A549 (cell line): ENCODE results near the gene KIF4B. TPM values are rescaled to one million over a fixed set of nuclear protein-coding genes. Genes with fewer than 3 reads are reported as not detected.
"Not testable (repeated sequence)": the region's sequence is repeated elsewhere in the genome, so short reads cannot be mapped to it uniquely, and the experiment has no call there.

Experiments
- ATAC-seq, 2 experiments: fragments of 200-7000 bp in 1 of 2; fragments of >200 bp in 1 of 2; cut with Nextera tagmentation in 1 of 2; cut with Tn5 transposase in 1 of 2; 3 replicates each; pipeline versions ENCODE4 v1.8.0 to v1.9.1; 2018 to 2020; ENCODE audit warnings: mild to moderate bottlenecking in 1 of 2, moderate library complexity in 1 of 2
- CTCF ChIA-PET: fragments of 300-600 bp; sonication (Branson Sonifier 250); formaldehyde crosslinking; extraction: SDS; loops from one replicate; lab custom pipeline; 2021; ENCODE audit warnings: antibody characterized with exemption, inconsistent platforms; lab: Yijun Ruan, JAX
- POLR2A ChIA-PET: fragments of 350-600 bp; formaldehyde crosslinking; extraction: SDS; loops from one replicate; lab custom pipeline; 2021; ENCODE audit warnings: antibody characterized with exemption, inconsistent platforms; lab: Yijun Ruan, JAX
- DNase-seq, 2 experiments: peaks; one replicate each; pipeline versions ENCODE4 v3.0.0 to v3.0.0-alpha.2; 2011 to 2016; ENCODE audit warnings: low read depth in 1 of 2, low spot score in 1 of 2
- FAIRE-seq: peaks from 2 replicates; lab custom pipeline; 2011; peaks lifted over from hg19 to GRCh38; lab: Jason Lieb, UNC
- H3K27ac ChIP-seq, 2 experiments: fragments of >200 bp; sonication (Bioruptor Twin); formaldehyde crosslinking; 3 replicates each; pipeline ENCODE4 v1.5.1; 2016 to 2017
- H3K4me1 ChIP-seq: fragments of >200 bp; sonication (Bioruptor Twin); formaldehyde crosslinking; 3 replicates; pipeline ENCODE4 v1.6.1; 2016
- H3K4me2 ChIP-seq: fragments of >200 bp; sonication (Bioruptor Twin); formaldehyde crosslinking; 3 replicates; pipeline ENCODE4 v1.6.1; 2016
- H3K4me3 ChIP-seq: fragments of >200 bp; sonication (Bioruptor Twin); formaldehyde crosslinking; 3 replicates; pipeline ENCODE4 v1.5.1; 2016
- H3K9me3 ChIP-seq: fragments of >200 bp; sonication (Bioruptor Twin); formaldehyde crosslinking; 3 replicates; pipeline ENCODE4 v1.6.1; 2016
- ATOH8 ChIP-seq: fragments of 250-450 bp; sonication (Bioruptor Pico); IDR thresholded peaks from 2 replicates; pipeline ENCODE4 v1.5.0; 2020; ENCODE audit warnings: low read depth, mild to moderate bottlenecking, moderate library complexity
- CBX2 ChIP-seq: fragments of 200-600 bp; sonication (generic); IDR thresholded peaks from 2 replicates; pipeline ENCODE4 v1.6.1; 2016; ENCODE audit warnings: low read depth, mild to moderate bottlenecking, borderline replicate concordance
- CEBPB ChIP-seq, 2 experiments: fragments of >200 bp in 1 of 2; sonication (Bioruptor Twin) in 1 of 2; formaldehyde crosslinking in 1 of 2; IDR thresholded peaks; 2 replicates each; pipeline ENCODE4 v1.6.1; 2012 to 2016
- CHD2 ChIP-seq: fragments of 150-350 bp; IDR thresholded peaks from 2 replicates; pipeline ENCODE4 v1.6.1; 2014; ENCODE audit warnings: low read length; ENCODE audit not compliant: partially characterized antibody
- CHD4 ChIP-seq: fragments of 200-600 bp; sonication (generic); IDR thresholded peaks from 2 replicates; pipeline ENCODE4 v1.6.1; 2016; ENCODE audit warnings: antibody characterized with exemption, mild to moderate bottlenecking, borderline replicate concordance
- ELK1 ChIP-seq: fragments of 150-350 bp; IDR thresholded peaks from 2 replicates; pipeline ENCODE4 v1.6.1; 2014; ENCODE audit warnings: low read depth, mild to moderate bottlenecking, low read length
- EP300 ChIP-seq, 2 experiments: fragments of >200 bp; sonication (Bioruptor Twin); formaldehyde crosslinking; IDR thresholded peaks; 2 replicates in 1 of 2; 3 replicates in 1 of 2; pipeline ENCODE4 v1.6.1; 2016 to 2017
- FOSL2 ChIP-seq, 2 experiments: fragments of 450-650 bp in 1 of 2; fragments of >200 bp in 1 of 2; sonication (Bioruptor Twin) in 1 of 2; formaldehyde crosslinking; IDR thresholded peaks; 2 replicates each; pipeline versions ENCODE4 v1.5.0 to v1.6.1; 2016 to 2020; ENCODE audit warnings: mild to moderate bottlenecking in 1 of 2, moderate library complexity in 1 of 2
- FOXS1 ChIP-seq: fragments of 250-450 bp; sonication (Bioruptor Pico); IDR thresholded peaks from 2 replicates; pipeline ENCODE4 v1.5.0; 2020; ENCODE audit warnings: mild to moderate bottlenecking, moderate library complexity
- GATA3 ChIP-seq: IDR thresholded peaks from 2 replicates; pipeline ENCODE4 v1.6.1; 2012; ENCODE audit warnings: borderline replicate concordance
- HDAC2 ChIP-seq: fragments of 200-600 bp; sonication (generic); IDR thresholded peaks from 2 replicates; pipeline ENCODE4 v1.6.1; 2016
- MAFK ChIP-seq: fragments of 450-650 bp; IDR thresholded peaks from 2 replicates; pipeline ENCODE4 v1.6.1; 2014; ENCODE audit not compliant: partially characterized antibody
- NR3C1 ChIP-seq: fragments of >200 bp; sonication (Bioruptor Twin); formaldehyde crosslinking; IDR thresholded peaks from 3 replicates; pipeline ENCODE4 v1.6.1; 2017
- PHF8 ChIP-seq: fragments of 200-600 bp; sonication (generic); IDR thresholded peaks from 2 replicates; pipeline ENCODE4 v1.6.1; 2016; ENCODE audit warnings: low read depth, mild to moderate bottlenecking, antibody characterized with exemption, moderate library complexity, borderline replicate concordance
- POLR2A ChIP-seq: IDR thresholded peaks from 2 replicates; pipeline ENCODE4 v1.6.1; 2012; ENCODE audit warnings: mild to moderate bottlenecking, low read length
- RCOR1 ChIP-seq: fragments of 150-350 bp; IDR thresholded peaks from 2 replicates; pipeline ENCODE4 v1.6.1; 2014; ENCODE audit warnings: antibody characterized with exemption, low read length, low read depth
- REST ChIP-seq: fragments of 200-600 bp; sonication (generic); IDR thresholded peaks from 2 replicates; pipeline ENCODE4 v1.6.1; 2016; ENCODE audit warnings: antibody characterized with exemption, mild to moderate bottlenecking, moderate library complexity
- SMC3 ChIP-seq: fragments of >200 bp; sonication (Bioruptor Twin); formaldehyde crosslinking; IDR thresholded peaks from 3 replicates; pipeline ENCODE4 v1.6.1; 2018; ENCODE audit warnings: inconsistent platforms
- SREBF2 ChIP-seq: fragments of 450-650 bp; IDR thresholded peaks from 2 replicates; pipeline ENCODE4 v1.6.1; 2014; ENCODE audit warnings: mild to moderate bottlenecking, moderate library complexity
- TP53 ChIP-seq: fragments of 250-450 bp; sonication (Bioruptor Pico); IDR thresholded peaks from 2 replicates; pipeline ENCODE4 v1.5.0; 2021; ENCODE audit warnings: mild to moderate bottlenecking, moderate library complexity
- USF2 ChIP-seq: fragments of 450-650 bp; IDR thresholded peaks from 2 replicates; pipeline ENCODE4 v1.6.1; 2014; ENCODE audit warnings: antibody characterized with exemption
- ZFP36 ChIP-seq: fragments of 450-650 bp; IDR thresholded peaks from 2 replicates; pipeline ENCODE4 v1.6.1; 2014; ENCODE audit warnings: borderline replicate concordance; ENCODE audit not compliant: partially characterized antibody
- ZNF302 ChIP-seq: fragments of 250-450 bp; sonication (Bioruptor Pico); IDR thresholded peaks from 2 replicates; pipeline ENCODE4 v1.9.0; 2021; ENCODE audit warnings: inconsistent platforms, mild to moderate bottlenecking, moderate library complexity
- WGBS: methylation state at CpG from one replicate; pipeline ENCODE4 v1.1.6; 2017; ENCODE audit errors: missing lambda C conversion rate; 5-methylcytosine and 5-hydroxymethylcytosine counted together
- polyA plus RNA-seq, 4 experiments: library from polyadenylated mRNA; depleted of rRNA in 3 of 4; stranded (reverse); fragments of >200 nt; fragmentation: RNase III in 1 of 4; extraction: RNeasy Plus Mini Kit Qiagen cat#74134 plus additional on column Dnase treatment in 1 of 4; gene quantifications; 2 replicates in 3 of 4; 3 replicates in 1 of 4; pipeline ENCODE4 v1.2.3, GENCODE V29; 2011 to 2017

KIF4B gene
- polyA plus RNA-seq, 2 of the 4 experiments (the other 2 are of a cell fraction) = 0.05 to 0.13 TPM

GRCh38 chr5:154997746-154998145, 15.8 kb upstream of the KIF4B start:
- ATAC-seq (no peak), DNase-seq (no peak), FAIRE-seq (no peak)
- H3K4me3 ChIP-seq = no peak overlapping the region
- no peak for TF ChIP-seq ZNF302 (CRISPR knock-in tag)
- TF ChIP-seq NR3C1 = no peak
- no peak for TF ChIP-seq REST
- no peak for TF ChIP-seq POLR2A
- no peak for TF ChIP-seq MAFK
- CTCF ChIA-PET = interaction anchor here (1.6 kb wide), 1 partner anchor 25 kb away, joined by 3 read pairs; no protein-coding TSS in a partner anchor
- no peaks in the 10 kb centered on the region for H3K9me3 ChIP-seq
- H3K4me1 ChIP-seq = no peaks in the 10 kb centered on the region
- H3K4me2 ChIP-seq = no peak overlapping the region
- POLR2A ChIA-PET = no interaction called here
- WGBS = 88% methylated on average over 5 of the region's 5 CpGs
- no peak overlapping the region for H3K27ac ChIP-seq

GRCh38 chr5:154999865-155000264, 13.7 kb upstream of the KIF4B start:
- 43% methylated on average over 5 of the region's 5 CpGs for WGBS
- TF ChIP-seq HDAC2 (no peak), RCOR1 (no peak), GATA3 (no peak), EP300 (IDR thresholded peaks at IDR 0.05) (no peak), FOSL2 (IDR thresholded peaks at IDR 0.05) (no peak), FOSL2 (CRISPR knock-in tag; IDR thresholded peaks at IDR 0.05) (no peak), ELK1 (no peak), CEBPB (IDR thresholded peaks at IDR 0.05) (no peak), CHD4 (no peak), NR3C1 (no peak), CHD2 (no peak), USF2 (no peak), SMC3 (no peak), POLR2A (no peak)
- POLR2A ChIA-PET = no interaction called here

GRCh38 chr5:155001523-155001922, 12.0 kb upstream of the KIF4B start:
- Histone ChIP-seq H3K4me2 (no peak overlapping the region), H3K4me1 (no peaks in the 10 kb centered on the region), H3K4me3 (no peak overlapping the region), H3K27ac (no peak overlapping the region), H3K9me3 (no peaks in the 10 kb centered on the region)
- TF ChIP-seq ZFP36 (no peak), CHD2 (no peak), ATOH8 (CRISPR knock-in tag) (no peak), SREBF2 (no peak), FOXS1 (CRISPR knock-in tag) (no peak), TP53 (CRISPR knock-in tag) (no peak), USF2 (no peak), CEBPB (IDR thresholded peaks at IDR 0.05) (no peak), CBX2 (no peak), PHF8 (no peak)
- DNase-seq = no peak
- ChIA-PET POLR2A (no interaction called here), CTCF (no interaction called here)
- no peak for ATAC-seq
- FAIRE-seq = no peak
- WGBS = 66% methylated on average over 4 of the region's 4 CpGs

More at GRCh38 chr5:154999865-155000264, 13.7 kb upstream of the KIF4B start:
- no peak overlapping the region for H3K27ac ChIP-seq
- DNase-seq (no peak), ATAC-seq (no peak), FAIRE-seq (no peak)
- no peaks in the 10 kb centered on the region for H3K4me1 ChIP-seq
- no peaks in the 10 kb centered on the region for H3K9me3 ChIP-seq
- CTCF ChIA-PET = interaction anchor here (0.8 to 1.0 kb wide), 2 partner anchors 9 to 27 kb away, joined by 3 read pairs; no protein-coding TSS in a partner anchor
- no peak overlapping the region for H3K4me3 ChIP-seq
- no peak overlapping the region for H3K4me2 ChIP-seq

GRCh38 chr5:155002722-155003121, 10.8 kb upstream of the KIF4B start:
- H3K27ac ChIP-seq, POLR2A ChIA-PET, DNase-seq, H3K4me3 ChIP-seq, ATAC-seq, H3K4me2 ChIP-seq, H3K4me1 ChIP-seq, FAIRE-seq, H3K9me3 ChIP-seq: not testable (repeated sequence)
- WGBS = 26% methylated on average over 4 of the region's 4 CpGs
- CTCF ChIA-PET = interaction anchor here (0.6 to 3.7 kb wide), 5 partner anchors 10 to 1152 kb away, joined by 3 to 27 read pairs (median 3); no protein-coding TSS in a partner anchor
